ENCODE measurements around the gene ADGRB3.

DNA sequence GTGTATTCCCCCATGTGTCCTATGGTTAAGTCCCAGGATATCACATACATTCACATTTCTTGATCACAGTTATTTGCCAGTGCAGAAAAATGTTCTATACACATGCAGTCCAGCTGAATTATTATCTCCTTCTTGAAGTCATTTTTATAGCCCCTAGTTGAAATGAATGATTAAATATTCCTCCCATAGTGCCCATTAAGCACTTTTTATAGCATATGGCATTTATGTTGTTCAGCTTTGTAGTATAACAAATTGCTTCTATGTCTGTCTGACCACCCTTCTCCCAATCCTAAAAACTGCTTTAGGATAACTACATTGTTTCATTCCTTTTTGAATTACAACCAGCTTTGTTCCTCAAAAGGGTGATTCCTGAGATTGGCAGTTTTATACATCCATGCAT, 123.5 kb downstream of the ADGRB3 start:
- TF ChIP-seq, protein P1, sequence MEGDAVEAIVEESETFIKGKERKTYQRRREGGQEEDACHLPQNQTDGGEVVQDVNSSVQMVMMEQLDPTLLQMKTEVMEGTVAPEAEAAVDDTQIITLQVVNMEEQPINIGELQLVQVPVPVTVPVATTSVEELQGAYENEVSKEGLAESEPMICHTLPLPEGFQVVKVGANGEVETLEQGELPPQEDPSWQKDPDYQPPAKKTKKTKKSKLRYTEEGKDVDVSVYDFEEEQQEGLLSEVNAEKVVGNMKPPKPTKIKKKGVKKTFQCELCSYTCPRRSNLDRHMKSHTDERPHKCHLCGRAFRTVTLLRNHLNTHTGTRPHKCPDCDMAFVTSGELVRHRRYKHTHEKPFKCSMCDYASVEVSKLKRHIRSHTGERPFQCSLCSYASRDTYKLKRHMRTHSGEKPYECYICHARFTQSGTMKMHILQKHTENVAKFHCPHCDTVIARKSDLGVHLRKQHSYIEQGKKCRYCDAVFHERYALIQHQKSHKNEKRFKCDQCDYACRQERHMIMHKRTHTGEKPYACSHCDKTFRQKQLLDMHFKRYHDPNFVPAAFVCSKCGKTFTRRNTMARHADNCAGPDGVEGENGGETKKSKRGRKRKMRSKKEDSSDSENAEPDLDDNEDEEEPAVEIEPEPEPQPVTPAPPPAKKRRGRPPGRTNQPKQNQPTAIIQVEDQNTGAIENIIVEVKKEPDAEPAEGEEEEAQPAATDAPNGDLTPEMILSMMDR (IDR thresholded peaks at IDR 0.05), result no peak
- TF ChIP-seq EZH2 (IDR thresholded peaks at IDR 0.05), result no peak

Data from neural progenitor cell (in vitro differentiated cells).